Caco-2 (cell line): ENCODE measurements around the gene VASN. TPM values are rescaled to one million over a fixed set of nuclear protein-coding genes. Genes with fewer than 3 reads are reported as not detected.

Experiments
- BruUV-seq: library from RNA; stranded (reverse); fragments of 400-500 nt; replicated peaks from 2 replicates; lab custom pipeline; 2021; lab: Mats Ljungman, UMichigan
- CTCF ChIA-PET: fragments of 300-600 bp; sonication (Branson Sonifier 250); formaldehyde crosslinking; loops from one replicate; lab custom pipeline; 2022; ENCODE audit warnings: antibody characterized with exemption; lab: Charles Lee
- POLR2A ChIA-PET: fragments of 300-600 bp; sonication (Branson Sonifier 250); formaldehyde crosslinking; loops from one replicate; lab custom pipeline; 2022; ENCODE audit warnings: antibody characterized with exemption; lab: Charles Lee
- DNase-seq, 2 experiments: peaks; one replicate each; pipeline versions ENCODE4 v3.0.0 to v3.0.0-alpha.2; 2020 to 2022
- H3K27me3 ChIP-seq: replicated peaks from 2 replicates; pipeline ENCODE4 v1.6.0; 2011; ENCODE audit warnings: low read length; ENCODE audit not compliant: control insufficient read depth, insufficient read depth
- H3K36me3 ChIP-seq: 2 replicates; pipeline ENCODE4 v1.5.1; 2011; ENCODE audit warnings: low read length; ENCODE audit not compliant: control insufficient read depth, insufficient read depth
- H3K4me1 ChIP-seq: fragments of 250-450 bp; sonication (Bioruptor Pico); 2 replicates; pipeline ENCODE4 v1.5.1; 2020; ENCODE audit warnings: mild to moderate bottlenecking
- H3K4me3 ChIP-seq: 2 replicates; pipeline ENCODE4 v1.5.1; 2011; ENCODE audit warnings: low read depth, mild to moderate bottlenecking, control low read depth, low read length
- H3K9me3 ChIP-seq: fragments of 250-450 bp; sonication (Bioruptor Pico); 2 replicates; pipeline ENCODE4 v1.5.1; 2020; ENCODE audit warnings: mild to moderate bottlenecking, moderate library complexity
- H3K27ac Mint-ChIP-seq: one replicate; pipeline ENCODE4 v1.8.0; 2022; ENCODE audit warnings: mixed read lengths; ENCODE audit not compliant: unreplicated experiment
- H3K27me3 Mint-ChIP-seq: one replicate; pipeline ENCODE4 v1.8.0; 2022; ENCODE audit warnings: mixed read lengths; ENCODE audit not compliant: insufficient read depth, unreplicated experiment
- H3K36me3 Mint-ChIP-seq: one replicate; pipeline ENCODE4 v1.8.0; 2022; ENCODE audit warnings: mild to moderate bottlenecking, mixed read lengths; ENCODE audit not compliant: insufficient read depth, unreplicated experiment
- H3K4me1 Mint-ChIP-seq: one replicate; pipeline ENCODE4 v1.8.0; 2022; ENCODE audit warnings: low read depth, mixed read lengths; ENCODE audit not compliant: unreplicated experiment
- H3K4me3 Mint-ChIP-seq: one replicate; pipeline ENCODE4 v1.8.0; 2022; ENCODE audit warnings: mild to moderate bottlenecking, moderate library complexity, mixed read lengths; ENCODE audit not compliant: unreplicated experiment
- H3K9me3 Mint-ChIP-seq: one replicate; pipeline ENCODE4 v1.8.0; 2022; ENCODE audit warnings: mixed read lengths; ENCODE audit not compliant: unreplicated experiment
- CTCF ChIP-seq, 2 experiments: fragments of 200-600 bp in 1 of 2; IDR thresholded peaks; 1 replicate in 1 of 2; 2 replicates in 1 of 2; pipeline versions ENCODE4 v1.5.1 to v1.8.0; 2011 to 2022; ENCODE audit warnings: antibody characterized with exemption in 1 of 2, control low read depth in 1 of 2, inconsistent platforms in 1 of 2, low read depth in 1 of 2, low read length in 1 of 2, mild to moderate bottlenecking in 1 of 2, moderate library complexity in 1 of 2; ENCODE audit not compliant: insufficient read depth in 1 of 2, severe bottlenecking in 1 of 2, unreplicated experiment in 1 of 2
- intact Hi-C: fragments of 100-400 bp; cut with micrococcal nuclease; formaldehyde crosslinking; loops from one replicate; pipeline ENCODE4 v1.10.0; 2022; ENCODE audit not compliant: unreplicated experiment
- total RNA-seq: library from RNA; stranded (reverse); gene quantifications from 2 replicates; pipeline ENCODE4 v1.2.3, GENCODE V29; 2022

VASN gene
- total RNA-seq, 1 experiment from 2014 or later, result 2.7 TPM

GRCh38 chr16:4381072-4381934 lies 9.7 kb downstream of the VASN start:
- Histone ChIP-seq H3K4me3 (no peak overlapping the region), H3K36me3 (no peaks in the 10 kb centered on the region; the same call in 1 of the 2 replicates), H3K9me3 (no peaks in the 10 kb centered on the region), H3K27me3 (no peaks in the 10 kb centered on the region), H3K4me1 (no peaks in the 10 kb centered on the region)
- Mint-ChIP-seq H3K4me1 (no peaks in the 10 kb centered on the region), H3K27ac (no peak overlapping the region), H3K4me3 (no peak overlapping the region), H3K27me3 (no peaks in the 10 kb centered on the region), H3K36me3 (peaks cover 21% of the 10 kb centered on the region), H3K9me3 (no peaks in the 10 kb centered on the region)
- ChIA-PET POLR2A (no interaction called here), CTCF (no interaction called here)
- intact Hi-C loops, result no loop called here
- BruUV-seq, result no TSS peak
- no peak for DNase-seq
- TF ChIP-seq CTCF (IDR thresholded peaks at IDR 0.05; ENCODE audit: insufficient read depth in 1 of 2, low read depth in 1 of 2, low read length in 1 of 2, severe bottlenecking in 1 of 2, unreplicated experiment in 1 of 2), result no peak

- no peak overlapping the region for H3K27ac Mint-ChIP-seq
- POLR2A ChIA-PET, result no interaction called here
Observed at GRCh38 chr16:4381935-4382794, 10.5 kb downstream of the VASN start.

More at GRCh38 chr16:4381935-4382794, 10.5 kb downstream of the VASN start:
- H3K36me3 ChIP-seq, result no peaks in the 10 kb centered on the region
- Mint-ChIP-seq H3K36me3 (peaks cover 21% of the 10 kb centered on the region), H3K4me1 (no peaks in the 10 kb centered on the region), H3K9me3 (no peaks in the 10 kb centered on the region), H3K27me3 (no peaks in the 10 kb centered on the region), H3K4me3 (no peak overlapping the region)
- no peaks in the 10 kb centered on the region for H3K4me1 ChIP-seq
- no peak for TF ChIP-seq CTCF (IDR thresholded peaks at IDR 0.05; ENCODE audit: insufficient read depth in 1 of 2, low read depth in 1 of 2, low read length in 1 of 2, severe bottlenecking in 1 of 2, unreplicated experiment in 1 of 2)
- BruUV-seq, result no TSS peak
- H3K9me3 ChIP-seq, result no peaks in the 10 kb centered on the region
- DNase-seq, result no peak
- CTCF ChIA-PET, result no interaction called here
- H3K4me3 ChIP-seq, result no peak overlapping the region
- intact Hi-C loops, result no loop called here
- H3K27me3 ChIP-seq, result no peaks in the 10 kb centered on the region
